GM12872 (cell line): Measurements from ENCODE around the gene LHX3.

ENCODE experiments used
- TF ChIP-seq, protein P1 (sequence below): IDR thresholded peaks from 3 replicates; pipeline ENCODE4 v1.5.1; 2011; ENCODE audit warnings: low read depth, mild to moderate bottlenecking, low read length, moderate library complexity; ENCODE audit not compliant: insufficient read depth

LHX3 gene

DNA sequence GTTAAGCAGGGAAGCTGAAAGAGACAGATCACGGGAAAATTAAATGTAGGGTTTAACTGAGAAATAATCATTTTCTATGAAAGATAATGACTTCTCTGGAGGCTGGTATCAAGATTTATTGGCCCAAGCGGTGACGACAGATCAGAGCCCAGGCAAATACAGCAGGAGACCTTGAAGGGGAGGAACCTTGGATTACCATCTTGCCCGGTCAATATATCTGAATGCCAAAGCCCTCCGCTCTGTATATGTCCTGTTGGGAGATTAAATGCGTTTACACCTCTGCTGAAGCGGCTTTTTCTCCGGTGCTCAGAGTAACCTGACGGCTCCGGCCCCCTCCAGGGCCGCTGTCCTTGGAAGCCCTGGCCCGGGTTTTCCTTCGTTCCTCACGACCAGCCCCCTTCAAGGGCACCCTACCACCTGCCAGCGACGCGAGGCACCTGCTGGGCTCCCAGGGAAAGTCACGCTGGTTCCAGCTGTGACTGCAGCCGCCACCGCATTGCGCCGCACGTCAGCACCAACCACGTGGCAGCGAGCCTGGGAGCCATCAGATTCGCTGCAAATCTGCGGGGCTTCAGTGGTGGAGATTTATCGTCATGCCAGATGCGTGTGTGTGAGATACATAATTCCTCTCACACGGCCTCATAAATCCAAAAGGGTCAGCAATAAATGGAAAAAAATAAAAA lies 45.1 kb upstream of the LHX3 start:
- TF ChIP-seq, protein P1, sequence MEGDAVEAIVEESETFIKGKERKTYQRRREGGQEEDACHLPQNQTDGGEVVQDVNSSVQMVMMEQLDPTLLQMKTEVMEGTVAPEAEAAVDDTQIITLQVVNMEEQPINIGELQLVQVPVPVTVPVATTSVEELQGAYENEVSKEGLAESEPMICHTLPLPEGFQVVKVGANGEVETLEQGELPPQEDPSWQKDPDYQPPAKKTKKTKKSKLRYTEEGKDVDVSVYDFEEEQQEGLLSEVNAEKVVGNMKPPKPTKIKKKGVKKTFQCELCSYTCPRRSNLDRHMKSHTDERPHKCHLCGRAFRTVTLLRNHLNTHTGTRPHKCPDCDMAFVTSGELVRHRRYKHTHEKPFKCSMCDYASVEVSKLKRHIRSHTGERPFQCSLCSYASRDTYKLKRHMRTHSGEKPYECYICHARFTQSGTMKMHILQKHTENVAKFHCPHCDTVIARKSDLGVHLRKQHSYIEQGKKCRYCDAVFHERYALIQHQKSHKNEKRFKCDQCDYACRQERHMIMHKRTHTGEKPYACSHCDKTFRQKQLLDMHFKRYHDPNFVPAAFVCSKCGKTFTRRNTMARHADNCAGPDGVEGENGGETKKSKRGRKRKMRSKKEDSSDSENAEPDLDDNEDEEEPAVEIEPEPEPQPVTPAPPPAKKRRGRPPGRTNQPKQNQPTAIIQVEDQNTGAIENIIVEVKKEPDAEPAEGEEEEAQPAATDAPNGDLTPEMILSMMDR = no peak

DNA sequence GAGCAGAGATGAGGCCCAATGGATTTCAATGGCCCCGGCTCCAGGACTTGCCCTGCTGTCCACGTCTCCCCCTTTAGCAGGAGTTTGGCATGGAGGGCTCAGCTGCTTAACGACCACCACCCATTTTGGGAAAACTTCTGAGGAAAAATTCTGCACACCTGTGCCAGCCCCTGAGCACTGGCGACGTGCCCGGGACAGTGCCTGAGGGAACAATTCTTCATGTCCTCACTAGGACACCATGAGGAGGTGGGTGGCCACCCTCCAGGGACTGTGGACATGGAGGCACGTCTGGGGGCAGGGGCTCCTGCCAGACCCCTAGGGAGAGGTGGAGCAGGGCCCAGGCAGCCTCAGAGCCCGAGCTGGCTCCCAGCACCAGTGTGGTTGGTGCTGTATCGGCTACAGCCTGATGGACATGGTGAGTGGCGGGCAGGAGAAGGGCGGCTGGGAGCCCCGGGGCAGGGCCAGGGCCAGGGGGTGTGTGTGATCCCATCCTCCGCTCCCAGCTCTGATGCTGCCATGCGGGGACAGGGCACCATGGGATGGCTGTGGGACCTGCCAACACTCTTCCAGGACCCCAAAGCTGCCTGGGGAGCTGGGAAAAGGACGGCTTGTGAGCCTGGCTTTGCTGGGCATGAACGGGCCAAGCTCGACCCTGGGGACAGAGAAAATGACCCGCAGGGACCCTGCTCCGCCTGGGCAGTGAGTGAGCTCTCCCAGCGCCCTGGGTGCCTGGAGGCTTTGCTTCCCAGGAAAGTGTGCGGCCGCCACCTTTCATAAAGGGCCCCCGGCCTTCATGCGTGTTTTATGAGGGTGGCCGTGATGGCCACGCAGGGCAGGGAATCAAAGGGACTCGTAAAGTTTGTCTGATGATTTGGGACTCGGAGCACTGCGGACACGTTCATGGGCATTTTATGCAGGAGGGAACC lies 44.3 kb upstream of the LHX3 start:
- TF ChIP-seq, protein P1 = no peak

DNA sequence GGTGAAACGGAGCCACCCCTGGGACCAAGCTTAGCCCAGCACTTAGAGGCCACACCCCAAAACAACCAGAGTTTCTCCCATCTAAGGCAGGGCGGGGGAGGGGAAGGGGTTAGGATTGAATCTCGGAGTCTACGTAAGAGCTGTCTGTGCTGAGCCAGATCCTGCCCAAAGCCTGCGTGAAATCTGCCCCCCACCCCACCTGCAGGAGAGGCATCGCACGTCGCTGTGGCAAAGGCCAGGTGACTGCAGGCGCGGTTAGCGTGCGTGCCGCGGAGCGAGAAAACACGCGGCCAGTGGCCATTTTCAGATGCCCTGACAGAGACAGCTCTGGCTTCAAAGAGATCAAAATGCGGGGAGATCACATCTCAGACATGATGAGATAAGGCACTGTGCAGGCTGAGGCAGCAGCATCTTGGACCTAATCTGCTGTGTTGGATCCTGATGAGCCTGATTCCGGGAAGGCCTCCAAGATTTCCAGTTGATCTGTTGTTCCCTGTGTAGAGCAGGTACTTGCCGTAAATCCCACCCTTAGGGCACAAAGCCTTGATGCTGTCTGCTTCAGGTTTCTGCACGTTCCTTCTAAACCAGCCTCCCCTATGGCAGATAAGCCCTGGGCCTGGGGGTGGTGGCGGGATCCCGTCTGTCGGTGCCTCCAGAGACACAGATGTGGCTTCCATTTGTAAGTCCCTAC lies 43.2 kb upstream of the LHX3 start:
- TF ChIP-seq, protein P1 = no peak

DNA sequence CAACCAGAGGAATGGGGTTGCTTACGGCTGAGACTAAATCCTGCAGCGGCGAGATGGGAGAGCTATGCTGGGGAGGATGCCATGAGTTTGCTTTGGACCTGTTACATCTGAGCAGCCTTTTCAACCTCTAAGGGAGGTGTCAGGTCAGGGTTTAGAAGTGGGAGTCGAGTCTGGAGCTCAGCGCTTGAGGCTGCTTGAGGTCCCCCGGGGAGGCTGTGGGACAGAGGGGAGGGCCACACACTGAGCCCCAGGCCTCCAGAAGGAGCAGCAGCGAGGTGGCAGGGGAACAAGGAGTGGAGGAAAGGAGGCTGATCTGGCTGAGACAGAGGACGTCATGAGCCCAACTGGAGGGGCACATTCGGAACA lies 42.6 kb upstream of the LHX3 start:
- TF ChIP-seq, protein P1 = no peak

DNA sequence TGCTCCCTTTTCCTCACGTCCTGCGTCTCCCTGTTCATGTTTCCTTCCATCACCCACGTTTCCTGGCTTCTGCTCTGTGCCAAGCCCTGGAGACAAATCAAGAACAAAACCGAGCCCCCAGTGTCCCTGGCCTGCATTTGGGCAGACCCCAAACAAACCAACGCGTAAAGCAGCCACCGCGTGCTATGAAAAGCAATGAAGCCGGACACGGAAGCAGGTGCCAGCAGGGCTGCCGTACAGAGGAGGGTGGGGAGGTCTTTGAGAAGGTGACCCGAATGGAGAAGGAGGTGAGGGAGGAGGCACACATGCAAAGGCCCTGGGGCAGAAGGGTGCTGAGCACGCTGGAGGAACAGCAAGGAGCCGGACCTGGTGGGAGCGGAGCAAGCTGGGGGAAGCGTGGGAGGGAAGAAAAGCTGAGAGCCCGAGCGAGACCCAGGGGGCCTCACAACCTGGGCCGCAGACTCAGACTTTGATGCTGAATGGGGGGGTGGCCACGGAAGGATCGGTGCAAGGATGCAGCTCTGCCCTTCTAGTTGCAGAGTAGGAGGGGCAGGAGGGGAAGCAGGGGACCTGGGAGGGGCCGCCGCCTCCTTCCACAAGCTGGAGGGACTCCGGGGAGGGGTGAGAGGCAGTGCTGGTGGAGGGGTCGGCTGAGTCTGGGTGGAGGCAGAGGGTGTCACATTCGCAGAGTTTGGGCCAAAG lies 42.1 kb upstream of the LHX3 start:
- TF ChIP-seq, protein P1 = no peak

DNA sequence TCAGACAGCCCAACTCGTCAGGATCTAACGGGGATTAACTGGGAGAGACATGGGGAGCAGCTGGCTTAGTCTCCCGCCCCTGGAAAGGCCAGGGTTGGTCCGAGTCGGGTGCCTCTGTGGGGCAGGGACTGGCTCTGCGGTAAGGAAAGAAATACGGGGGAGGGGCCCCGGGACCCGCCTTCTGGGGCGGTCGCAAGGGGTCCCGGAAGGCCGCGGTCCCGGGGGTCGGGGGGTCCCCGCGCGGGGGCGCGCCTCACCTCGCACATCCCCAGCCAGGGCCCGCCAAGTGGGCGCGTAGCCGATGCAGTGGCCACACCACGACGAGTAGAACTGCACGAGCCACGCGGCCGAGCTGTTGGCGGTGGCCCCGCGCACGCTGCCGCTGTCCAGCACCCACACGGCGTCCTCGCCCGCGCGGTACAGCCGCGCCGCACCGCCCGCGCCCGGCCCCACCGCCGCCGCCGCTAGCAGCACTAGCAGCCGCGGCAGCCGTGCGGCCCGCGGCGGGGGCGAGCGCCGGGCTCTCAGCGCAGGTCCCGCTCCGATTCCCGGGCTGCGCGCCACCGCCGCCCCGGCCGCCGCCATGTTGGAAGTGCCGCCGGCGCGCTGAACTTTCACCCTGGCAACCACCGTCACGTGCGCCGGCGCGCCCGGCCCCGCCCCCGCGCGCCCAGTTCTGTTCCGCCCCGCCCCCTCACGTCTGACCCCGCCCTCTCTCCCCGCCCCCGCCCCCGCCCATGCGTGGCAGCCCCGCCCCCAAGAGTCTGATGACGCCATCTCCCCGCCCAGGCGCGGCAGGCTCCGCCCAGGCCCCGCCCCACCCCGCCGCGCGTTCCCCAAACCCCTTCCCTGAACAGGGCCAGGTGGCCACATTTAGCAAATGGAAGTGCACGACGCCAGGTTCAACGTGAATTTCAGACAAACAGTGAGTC lies 40.6 kb upstream of the LHX3 start, which contains the start of gene QSOX2:
TSS of gene QSOX2 (minus strand) at position 594 of the 932 bp plus-strand sequence. CDS start at position 585, 9 bp downstream.
- TF ChIP-seq, protein P1 = no peak
